GM18868 (cell line): ENCODE results near the gene NTM.

Experiments used
- ATAC-seq: cut with Tn5 transposase; IDR thresholded peaks from one replicate; pipeline ENCODE4 v1.9.1; 2021; ENCODE audit warnings: mild to moderate bottlenecking, moderate library complexity; ENCODE audit not compliant: unreplicated experiment

Gene NTM

DNA sequence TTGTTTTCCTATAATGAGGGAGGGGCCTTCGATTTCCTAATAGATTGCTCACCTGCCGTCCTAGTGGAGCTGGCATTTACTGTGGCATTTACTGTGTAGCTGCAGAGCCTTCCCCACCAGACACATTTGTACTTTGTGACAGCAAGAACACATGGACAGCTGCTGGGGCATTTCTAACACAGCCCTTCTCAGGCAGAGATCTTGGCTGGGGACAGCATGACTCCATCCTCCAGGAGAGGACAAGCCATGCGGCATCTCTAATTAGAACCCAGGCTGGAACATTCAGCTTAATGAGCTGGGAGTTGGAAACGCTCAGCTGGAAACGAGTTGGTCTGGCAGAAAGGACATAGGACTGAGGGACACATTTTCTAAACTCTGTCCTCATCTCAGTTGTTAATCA lies 887.5 kb downstream of the NTM start:
- no peak for ATAC-seq

DNA sequence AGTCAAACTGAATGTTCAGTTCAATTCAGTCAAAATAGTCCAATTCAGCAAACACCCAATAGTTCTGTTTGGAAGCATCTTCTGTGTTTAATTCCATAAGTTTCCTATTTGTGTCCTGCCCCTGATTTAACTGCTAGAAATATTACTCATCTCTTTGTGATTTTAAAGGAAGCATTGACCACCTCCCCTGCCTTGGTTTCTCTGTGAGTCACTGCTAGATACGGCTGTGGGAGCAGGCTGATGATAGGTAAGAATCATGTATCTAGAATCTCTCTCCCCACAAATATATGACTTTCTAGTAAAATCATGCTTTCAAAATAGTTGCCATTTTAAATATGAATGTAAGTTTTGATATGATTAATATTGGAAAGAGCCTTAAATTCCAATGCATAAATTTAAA lies 888.5 kb downstream of the NTM start:
- no peak for ATAC-seq

DNA sequence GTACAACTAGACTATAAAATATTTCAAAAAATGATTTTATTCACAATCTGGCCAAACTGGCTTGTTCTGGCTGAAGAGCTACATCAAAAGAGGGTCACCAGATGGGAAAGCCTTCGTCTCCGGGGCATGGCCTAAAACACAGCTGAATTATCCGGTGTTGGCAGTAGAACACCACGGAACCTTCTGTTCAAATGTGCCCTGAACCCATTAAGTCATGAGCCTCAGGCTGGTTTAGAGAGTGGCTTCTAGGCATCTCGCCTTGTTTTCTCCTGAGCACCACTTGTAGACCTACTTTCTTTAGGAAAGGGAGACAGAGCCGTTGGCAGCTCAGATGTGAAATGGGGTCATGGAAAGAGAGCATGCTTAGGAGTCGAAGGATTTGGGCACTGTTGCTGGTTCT lies 890.2 kb downstream of the NTM start:
- ATAC-seq = no peak

DNA sequence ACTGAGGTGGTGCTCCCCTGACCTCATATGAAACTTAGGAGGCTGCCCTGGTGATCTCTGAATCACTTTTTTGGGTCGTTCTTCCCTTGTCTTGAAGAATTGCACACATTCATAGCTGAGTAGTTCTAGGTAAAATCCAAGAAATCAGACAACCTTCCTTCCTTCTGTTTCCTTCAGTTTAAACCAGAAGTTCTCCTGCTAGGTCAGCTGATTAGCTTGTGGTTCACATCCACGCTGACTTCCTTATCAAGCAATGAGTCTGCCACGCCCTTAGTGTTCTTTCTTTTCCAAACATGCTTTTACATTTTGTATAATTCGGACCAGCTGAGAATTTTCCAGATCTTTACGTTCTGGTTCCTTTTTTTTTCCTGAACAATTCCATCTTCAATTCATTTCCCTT lies 892.8 kb downstream of the NTM start:
- ATAC-seq = no peak

DNA sequence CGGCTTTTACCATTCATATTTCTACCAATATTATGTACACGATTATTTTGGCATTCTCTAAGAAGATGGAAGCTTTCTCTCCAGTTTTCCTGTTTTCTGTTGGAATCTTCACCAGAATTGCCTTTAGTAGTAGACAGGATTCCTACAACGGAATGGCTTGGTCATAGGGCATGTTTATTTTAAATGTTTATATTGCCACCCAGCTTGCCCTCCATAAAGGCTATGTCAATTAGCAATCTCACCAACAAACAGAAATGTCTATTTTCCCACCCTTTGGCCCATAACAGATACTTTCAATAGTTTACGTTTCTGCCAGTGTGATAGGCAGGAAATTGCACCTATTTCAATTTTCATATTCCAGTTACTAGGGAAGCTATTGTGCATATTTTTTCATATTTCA lies 893.5 kb downstream of the NTM start:
- no peak for ATAC-seq

DNA sequence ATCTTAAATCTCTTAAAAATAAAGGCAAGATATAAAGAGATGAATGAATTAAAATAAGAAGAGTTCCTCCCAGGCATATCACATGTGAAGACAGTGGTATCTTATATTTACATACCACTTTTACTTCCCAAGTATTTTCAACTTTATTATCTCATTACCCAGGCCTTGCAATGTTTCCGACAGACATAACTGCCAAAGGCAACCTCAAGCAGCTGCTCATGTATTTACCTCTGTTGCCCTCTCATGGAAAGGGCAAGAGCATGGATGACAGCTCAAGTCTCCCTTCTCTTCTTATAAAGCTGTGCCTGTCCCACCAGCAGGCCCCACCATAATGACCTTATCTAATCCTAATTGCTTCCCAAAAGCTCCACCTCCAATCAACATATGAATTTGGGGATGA lies 894.2 kb downstream of the NTM start:
- ATAC-seq = no peak

DNA sequence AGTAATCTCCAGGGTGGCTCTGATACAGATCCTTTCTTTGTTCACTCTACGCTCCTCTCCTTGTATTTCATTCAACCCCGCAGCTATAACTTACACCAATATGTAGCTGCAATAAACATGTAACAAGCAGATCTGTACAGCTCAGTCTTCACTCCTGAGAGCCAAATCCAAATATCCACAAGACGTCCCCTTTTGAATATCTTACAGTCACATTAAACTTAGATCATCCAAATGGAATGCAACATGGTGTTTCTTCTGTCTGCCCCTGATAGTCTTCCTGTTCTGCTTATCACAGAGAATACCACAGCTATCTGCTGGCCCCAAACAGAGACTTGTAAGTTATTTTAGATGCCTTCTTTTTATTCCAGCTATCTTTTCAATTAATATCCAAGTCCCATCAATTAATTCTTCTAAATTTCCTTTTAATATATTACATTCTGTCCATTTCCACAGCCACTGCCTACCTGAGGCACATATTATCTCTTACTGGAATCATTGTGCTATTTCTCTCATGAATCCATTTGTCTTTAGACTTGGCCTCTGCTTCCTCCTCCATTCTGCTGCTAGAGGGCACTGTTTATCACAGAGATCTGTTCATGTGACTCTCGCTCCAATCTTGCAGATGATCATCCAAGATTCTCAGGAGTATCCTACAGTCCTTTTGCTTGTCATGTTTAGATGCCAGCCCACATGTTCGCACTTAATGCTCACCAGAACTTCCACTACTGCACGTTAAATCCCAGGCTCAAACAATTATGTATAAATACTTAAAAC lies 908.6 kb downstream of the NTM start:
- peak; percentile 46 for ATAC-seq

DNA sequence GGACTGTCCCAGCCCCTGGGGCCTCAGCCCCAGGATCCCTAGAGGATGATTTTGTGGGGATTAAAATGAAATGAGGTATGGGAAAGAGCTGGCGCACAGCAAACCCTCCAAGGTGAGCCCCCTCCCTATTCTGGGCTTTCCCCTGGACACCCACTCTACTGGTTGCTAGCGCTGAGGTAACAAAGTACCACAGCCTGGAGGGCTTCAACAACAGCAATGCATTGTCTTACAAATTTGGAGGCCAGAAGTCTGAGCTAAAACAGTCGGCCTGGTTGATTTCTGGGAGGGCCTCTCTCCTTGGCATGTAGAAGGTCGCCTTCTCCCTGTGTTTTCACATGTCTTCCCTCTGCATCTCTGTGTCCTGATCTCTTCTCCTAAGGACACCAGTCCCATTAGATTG lies 913.6 kb downstream of the NTM start:
- ATAC-seq = no peak

DNA sequence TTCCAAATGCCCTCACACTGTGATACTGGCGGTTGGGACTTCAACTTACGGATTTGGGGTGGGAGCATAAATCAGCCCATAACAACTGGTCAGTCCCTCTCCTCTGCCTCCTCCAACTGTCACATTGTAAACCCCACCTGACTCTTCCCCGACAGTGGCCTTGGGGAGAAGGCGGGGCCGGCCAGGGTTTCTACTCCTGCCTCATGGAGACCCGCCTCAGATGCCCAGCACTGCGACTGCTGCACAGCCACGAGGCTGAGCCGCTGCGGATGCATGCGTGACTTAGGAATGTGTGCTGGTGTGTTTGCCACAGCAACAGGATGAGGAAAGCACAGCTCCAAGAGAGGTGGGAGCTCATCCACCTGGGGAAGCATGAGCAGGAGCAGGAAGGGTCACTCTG lies 914.2 kb downstream of the NTM start:
- no peak for ATAC-seq

DNA sequence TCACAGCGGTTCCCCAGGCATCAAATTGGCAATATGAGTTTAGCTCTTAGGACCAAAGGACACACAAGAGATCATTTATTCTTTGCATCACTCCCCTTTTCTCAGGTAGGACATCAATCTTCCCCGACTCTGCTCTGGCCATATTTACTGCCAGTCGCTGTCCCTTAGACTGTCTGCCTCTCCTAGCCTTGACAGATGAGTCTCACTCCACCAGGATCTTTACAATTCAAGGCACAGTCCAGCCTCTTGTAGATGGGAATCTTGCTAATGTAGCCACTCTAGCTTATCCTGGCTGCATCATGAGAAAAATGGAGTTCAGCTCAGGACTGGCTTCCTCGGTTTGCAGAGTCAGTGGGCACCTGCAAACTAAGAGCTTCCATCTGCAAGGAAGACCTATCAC lies 915.2 kb downstream of the NTM start:
- no peak for ATAC-seq

DNA sequence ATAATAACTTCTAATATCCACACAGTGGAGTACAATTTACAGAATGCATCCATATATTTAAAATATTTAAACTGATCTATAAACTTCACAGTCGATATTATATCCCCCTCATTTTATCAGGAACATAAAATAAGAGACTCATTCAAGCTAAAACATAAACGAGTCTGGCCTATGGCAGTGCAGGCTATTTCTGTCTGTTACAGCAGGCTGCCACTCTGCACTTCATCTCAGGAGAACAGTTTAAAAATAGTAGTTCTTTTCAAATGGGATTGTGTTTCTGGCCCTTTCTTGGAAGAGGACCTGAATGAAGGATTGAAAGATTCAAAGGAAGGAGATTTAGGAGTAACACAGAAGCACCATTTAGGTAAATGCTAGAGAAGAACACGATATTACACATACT lies 915.7 kb downstream of the NTM start:
- no peak for ATAC-seq

DNA sequence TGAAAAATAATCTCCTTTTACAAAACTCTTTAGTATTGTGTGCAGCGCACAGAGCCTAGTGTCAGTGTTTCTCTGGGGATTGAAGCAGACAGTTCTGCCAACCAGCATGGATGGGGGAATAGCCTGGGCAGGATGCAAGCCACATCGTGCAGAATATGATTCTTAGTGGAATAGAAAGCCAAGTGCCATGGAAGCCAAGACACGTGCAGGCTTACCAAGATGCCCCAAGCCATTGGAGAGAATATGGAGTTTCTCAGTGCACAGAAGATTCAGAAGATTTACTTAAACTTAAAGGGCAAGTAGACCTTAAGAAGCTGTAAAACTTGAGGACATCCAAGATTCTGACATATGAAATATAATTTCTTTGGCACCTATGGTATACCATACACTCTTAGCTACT lies 917.6 kb downstream of the NTM start:
- no peak for ATAC-seq

DNA sequence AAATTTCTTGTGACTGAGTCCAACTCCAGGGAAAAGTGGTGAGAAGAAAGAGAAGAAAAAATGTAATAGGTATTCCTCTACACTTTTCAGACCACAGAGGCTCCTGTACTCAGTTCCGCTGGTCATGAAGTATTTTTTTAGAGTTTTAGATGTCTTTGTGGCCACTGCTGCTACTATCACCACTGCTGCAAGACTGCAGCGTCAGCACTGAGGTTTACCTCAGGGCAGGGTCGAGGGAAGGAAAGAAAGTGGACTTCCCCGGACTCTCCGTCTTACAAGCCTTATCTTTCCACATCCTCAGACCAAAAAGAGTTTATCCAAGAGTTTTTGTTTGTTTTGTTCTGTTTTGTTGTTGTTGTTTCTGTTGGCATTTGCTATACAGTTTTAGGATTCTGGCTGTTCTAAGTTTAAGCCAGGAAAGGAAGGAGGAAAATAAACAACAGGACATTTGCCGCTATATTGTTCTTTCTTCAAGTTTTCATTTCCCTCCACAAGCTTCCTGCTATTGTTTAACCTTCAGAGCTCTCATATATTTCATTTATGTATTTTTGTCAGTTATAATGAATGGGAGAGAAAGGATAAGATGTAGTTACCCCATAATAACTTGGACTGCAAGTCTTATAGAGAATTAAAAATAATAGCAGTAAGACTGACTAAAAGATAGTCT lies 919.3 kb downstream of the NTM start:
- ATAC-seq = no peak

DNA sequence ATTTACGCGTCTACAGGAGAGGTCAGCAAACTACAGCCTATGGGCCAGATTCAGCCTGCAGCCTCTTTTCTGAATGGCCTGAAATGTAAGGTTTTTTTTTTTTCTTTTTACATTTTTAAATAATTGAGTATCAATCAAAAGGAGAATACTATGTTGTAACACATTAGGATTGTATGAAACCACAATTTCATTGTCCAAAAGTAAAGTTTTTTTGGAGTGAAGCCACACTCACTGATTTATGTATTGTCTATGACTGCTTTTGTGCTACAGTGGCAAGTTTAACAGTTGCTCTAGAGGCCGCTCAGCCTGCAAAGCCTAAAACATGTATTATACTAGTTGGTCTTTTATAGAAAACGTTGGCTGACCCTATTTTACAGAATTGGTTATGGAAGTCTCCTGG lies 923.2 kb downstream of the NTM start:
- no peak for ATAC-seq

DNA sequence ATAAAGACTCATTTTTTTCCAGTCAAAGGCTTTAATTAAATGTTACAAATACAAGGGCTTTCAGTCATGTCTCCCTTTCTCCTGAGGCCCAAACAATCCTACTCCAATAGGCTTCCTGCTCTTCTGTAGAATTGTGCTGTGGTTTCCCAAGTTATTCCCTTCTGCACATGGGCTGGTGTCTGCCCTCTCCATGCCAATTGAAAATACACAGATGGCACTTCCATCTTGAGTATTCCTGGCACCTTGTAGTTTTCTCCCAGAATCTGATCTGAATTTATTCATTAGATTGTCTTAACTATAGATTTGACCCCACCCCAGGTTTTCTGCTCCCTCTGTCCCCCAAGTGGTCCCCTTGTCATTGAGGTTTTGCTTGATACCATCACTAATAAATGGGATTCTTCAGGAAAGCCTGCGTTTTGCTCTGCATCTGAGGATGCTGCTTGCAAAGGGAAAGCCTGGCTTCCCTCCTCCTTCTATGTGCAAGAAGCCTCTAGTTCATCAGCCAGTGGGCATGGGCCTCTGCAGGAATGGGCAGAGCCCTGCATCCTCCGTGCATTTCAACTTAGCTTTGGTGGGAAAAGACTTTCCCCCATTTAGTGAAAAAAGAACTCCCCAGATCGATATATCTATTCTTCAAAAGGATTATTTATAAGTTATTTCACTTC lies 926.7 kb downstream of the NTM start:
- ATAC-seq = no peak

DNA sequence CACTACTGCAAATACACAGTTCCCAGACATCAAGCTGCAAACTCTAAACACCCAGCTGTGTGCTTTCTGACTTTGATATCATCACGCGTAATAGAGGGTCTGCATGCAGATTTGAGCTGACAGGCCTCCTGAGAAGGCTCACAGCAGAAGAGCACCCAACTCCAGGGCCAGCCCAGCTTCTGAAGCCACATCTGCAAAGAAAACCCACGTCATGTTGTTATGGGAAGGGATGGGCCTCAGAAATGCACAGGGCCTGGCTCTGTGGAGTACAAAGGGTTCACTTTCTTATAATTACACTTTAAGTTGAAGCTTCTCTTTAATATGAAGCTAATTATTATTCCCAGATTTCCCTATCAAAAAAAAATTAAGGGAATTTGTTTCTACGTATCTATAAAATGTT lies 927.9 kb downstream of the NTM start:
- ATAC-seq = no peak

DNA sequence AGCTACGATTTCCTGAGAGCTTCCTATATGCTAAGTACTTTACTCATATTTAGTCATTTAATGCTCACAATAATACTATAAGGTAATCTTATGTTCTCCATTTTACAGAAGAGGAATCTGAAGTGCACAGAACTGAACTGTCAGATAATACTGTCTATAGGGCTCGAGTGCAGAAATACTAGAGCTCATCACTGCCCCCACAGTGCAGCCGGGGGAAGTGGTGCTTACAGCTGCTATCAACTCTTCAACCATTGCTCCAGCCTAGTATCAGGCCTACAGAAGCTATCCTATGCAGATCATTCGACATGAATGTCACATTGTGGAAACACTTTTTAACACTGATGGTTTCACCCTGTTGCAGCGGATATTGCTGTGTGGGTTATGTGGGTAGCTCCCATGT lies 929.9 kb downstream of the NTM start:
- ATAC-seq = no peak

DNA sequence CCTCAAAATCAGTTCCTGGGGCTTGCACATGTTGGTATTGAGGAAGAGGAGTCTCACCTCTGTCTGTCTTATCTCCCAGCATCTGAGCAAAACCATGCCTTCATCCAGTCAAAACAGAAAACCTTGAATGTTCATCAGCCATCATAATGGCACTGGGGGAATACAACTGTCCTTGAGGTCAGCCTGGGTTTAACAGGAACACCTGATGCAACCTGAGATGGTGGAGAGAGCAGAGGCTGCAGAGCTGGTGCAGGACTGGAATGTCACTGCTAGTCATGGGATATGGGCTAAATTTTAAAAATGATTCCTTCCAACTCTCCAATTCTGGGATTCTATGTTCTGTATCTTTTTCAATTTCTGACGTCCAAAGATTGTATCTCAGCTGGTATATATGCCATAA lies 931.0 kb downstream of the NTM start:
- no peak for ATAC-seq

DNA sequence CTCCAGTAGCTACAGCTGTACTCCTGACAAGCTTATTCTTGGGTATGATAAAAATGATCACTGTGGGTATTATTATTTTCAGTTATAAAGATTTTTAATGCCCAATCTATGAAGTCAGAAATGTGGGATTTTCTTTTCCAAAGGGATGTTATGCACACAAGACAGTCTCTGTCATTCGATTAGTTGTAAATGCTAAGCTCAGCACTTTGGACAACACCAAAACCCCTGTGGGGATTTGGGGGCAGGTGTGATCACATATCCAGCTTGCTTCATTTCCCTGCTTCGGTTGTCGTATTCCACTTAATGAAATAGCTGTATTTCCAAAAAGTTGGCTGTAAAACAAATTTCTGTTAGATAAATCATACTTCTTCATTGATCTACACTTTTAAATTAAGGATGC lies 931.5 kb downstream of the NTM start:
- no peak for ATAC-seq

DNA sequence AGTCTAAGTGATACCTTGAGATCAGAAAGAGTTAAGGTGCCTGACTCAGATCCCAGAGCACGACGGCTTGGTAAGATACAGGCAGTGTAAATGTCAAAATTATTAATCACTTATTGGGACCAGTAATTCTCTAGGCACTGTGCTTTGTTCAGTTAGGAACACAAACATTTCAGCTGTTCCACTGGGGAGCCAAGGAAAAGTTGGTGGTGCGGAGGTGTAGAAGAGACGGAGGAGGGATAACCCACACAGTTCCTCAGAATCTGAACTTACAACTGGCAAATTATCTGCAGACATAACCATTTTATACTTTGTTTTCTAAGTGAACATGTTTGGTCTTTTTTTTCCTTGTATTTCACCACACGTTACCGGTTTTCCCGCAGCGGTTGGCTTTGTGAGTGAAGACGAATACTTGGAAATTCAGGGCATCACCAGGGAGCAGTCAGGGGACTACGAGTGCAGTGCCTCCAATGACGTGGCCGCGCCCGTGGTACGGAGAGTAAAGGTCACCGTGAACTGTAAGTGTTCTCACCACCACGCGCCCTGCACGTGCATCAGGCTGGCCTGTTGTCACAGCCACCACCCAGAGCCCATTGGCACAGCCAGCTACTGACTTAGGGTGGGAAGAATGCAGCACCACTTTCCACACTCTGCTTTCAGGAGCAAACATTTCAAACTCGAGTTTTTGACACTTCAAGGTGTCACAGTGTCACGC lies 937.0 kb downstream of the NTM start:
- no peak for ATAC-seq
